ENCODE results near the gene CRMP1. TPM values are rescaled to one million over a fixed set of nuclear protein-coding genes. Genes with fewer than 3 reads are reported as not detected.

The CRMP1 gene
- total and polyA plus RNA-seq, 9 of the 15 experiments (the other 6 are each of a cell fraction or from before 2014, with no cell fraction given) = 0.03 to 0.04 TPM; not detected in 7

GRCh38 chr4:5780831-5781480 is 111.9 kb downstream of the CRMP1 start:
- H3K9me1 ChIP-seq (ENCODE audit: control insufficient read depth, insufficient read depth, low read length) = no peaks in the 10 kb centered on the region
- H3K9me3 ChIP-seq (replicated peaks; ENCODE audit: control insufficient read depth, insufficient read depth, low read depth, low read length) = no peaks in the 10 kb centered on the region
- FAIRE-seq (no peak), ATAC-seq (no peak), DNase-seq (ENCODE audit: extremely low read depth in 1 of 4, low spot score in 3 of 4) (no peak)
- ChIA-PET CTCF (ENCODE audit: low intra/inter-chr PET ratio) (no interaction called here), POLR2A (interaction anchor here (0.6 kb wide), 1 partner anchor 25 kb away, joined by 4 read pairs; no protein-coding TSS in a partner anchor)
- H3K27ac ChIP-seq (ENCODE audit: extremely low read depth, low read depth, low read length) = no peak overlapping the region
- no TSS peak for BruUV-seq (replicated peaks)
- H3K4me2 ChIP-seq (ENCODE audit: insufficient read depth, low read length) = no peak overlapping the region
- H3K4me3 ChIP-seq = no peak overlapping the region
- no peak overlapping the region for H2AFZ ChIP-seq (ENCODE audit: low read depth, low read length)
- intact Hi-C loops (cut with micrococcal nuclease) = no loop called here
- H3K9ac ChIP-seq (ENCODE audit: insufficient read depth in 1 of 2, low read depth in 2 of 2, low read length in 2 of 2) = no peak overlapping the region
- H3K27me3 ChIP-seq (ENCODE audit: control insufficient read depth in 2 of 2, insufficient read depth in 2 of 2, low read length in 2 of 2) = no peaks in the 10 kb centered on the region; a peak in 1 of 5 replicates
- WGBS (ENCODE audit: insufficient coverage, low coverage, missing lambda C conversion rate) = 8% methylated on average over 9 of the region's 9 CpGs
- no peaks in the 10 kb centered on the region for H3K4me1 ChIP-seq (replicated peaks in 1 of 2; ENCODE audit: control insufficient read depth in 2 of 2, insufficient read depth in 2 of 2, low read length in 2 of 2)
- no peaks in the 10 kb centered on the region for H3K79me2 ChIP-seq (ENCODE audit: control insufficient read depth, insufficient read depth, low read length)
- in situ Hi-C loops (cut with MboI) = no loop called here
- TF ChIP-seq ETS2 (tag; IDR thresholded peaks at IDR 0.05; ENCODE audit: borderline replicate concordance, poor library complexity, severe bottlenecking) (no peak), TAF1 (IDR thresholded peaks at IDR 0.05; ENCODE audit: control insufficient read depth, extremely low read depth, insufficient read depth, low read length, severe bottlenecking) (no peak), SREBF2 (CRISPR knock-in tag; IDR thresholded peaks at IDR 0.05) (no peak), TCF3 (CRISPR knock-in tag; IDR thresholded peaks at IDR 0.05) (no peak), NUFIP1 (IDR thresholded peaks at IDR 0.05; ENCODE audit: partially characterized antibody) (no peak), ZFP36 (IDR thresholded peaks at IDR 0.05; ENCODE audit: low read depth, low read length, partially characterized antibody) (no peak), RBM22 (IDR thresholded peaks at IDR 0.05; ENCODE audit: low read depth, low read length, poor library complexity, severe bottlenecking) (no peak)
- no peaks in the 10 kb centered on the region for H4K20me1 ChIP-seq (replicated peaks; ENCODE audit: control insufficient read depth, insufficient read depth, low read length)
- H3K36me3 ChIP-seq (ENCODE audit: control insufficient read depth, insufficient read depth, low read length) = no peaks in the 10 kb centered on the region
